Endothelial cell (in vitro differentiated cells): ENCODE results near the gene SCN3A. TPM values are rescaled to one million over a fixed set of nuclear protein-coding genes. Genes with fewer than 3 reads are reported as not detected.

Experiments
- DNase-seq: peaks from one replicate; pipeline ENCODE4 v3.0.0; 2021; ENCODE audit warnings: low spot score
- H3K27ac Mint-ChIP-seq: one replicate; pipeline ENCODE4 v1.8.0; 2021; ENCODE audit warnings: mixed read lengths, inconsistent platforms; ENCODE audit not compliant: unreplicated experiment
- H3K27me3 Mint-ChIP-seq: one replicate; pipeline ENCODE4 v1.8.0; 2021; ENCODE audit warnings: mild to moderate bottlenecking, moderate library complexity, mixed read lengths, inconsistent platforms; ENCODE audit not compliant: unreplicated experiment
- H3K36me3 Mint-ChIP-seq: one replicate; pipeline ENCODE4 v1.8.0; 2021; ENCODE audit warnings: mild to moderate bottlenecking, low read depth, mixed read lengths, inconsistent platforms; ENCODE audit not compliant: unreplicated experiment
- H3K4me1 Mint-ChIP-seq: one replicate; pipeline ENCODE4 v1.8.0; 2021; ENCODE audit warnings: mild to moderate bottlenecking, mixed read lengths, inconsistent platforms; ENCODE audit not compliant: unreplicated experiment
- H3K4me3 Mint-ChIP-seq: one replicate; pipeline ENCODE4 v1.8.0; 2021; ENCODE audit warnings: mild to moderate bottlenecking, mixed read lengths, inconsistent platforms; ENCODE audit not compliant: unreplicated experiment
- H3K9me3 Mint-ChIP-seq: one replicate; pipeline ENCODE4 v1.8.0; 2021; ENCODE audit warnings: mixed read lengths, inconsistent platforms; ENCODE audit not compliant: unreplicated experiment
- CTCF ChIP-seq: fragments of 200-600 bp; sonication (generic); IDR thresholded peaks from one replicate; pipeline ENCODE4 v1.5.0; 2021; ENCODE audit warnings: antibody characterized with exemption; ENCODE audit not compliant: unreplicated experiment
- total RNA-seq: library from RNA; stranded (reverse); fragmentation: NEBNext Ultra II Directional; extraction: Animal tissue kit (Norgen Biotek cat#: 25700); gene quantifications from one replicate; pipeline ENCODE4 v1.2.1, GENCODE V29; 2021; ENCODE audit not compliant: unreplicated experiment

SCN3A gene
- total RNA-seq, 1 donor from 2014 or later = 0.38 TPM

- no peak overlapping the region for H3K4me3 Mint-ChIP-seq
- H3K36me3 Mint-ChIP-seq = no peaks in the 10 kb centered on the region
- H3K27ac Mint-ChIP-seq = no peak overlapping the region
- no peaks in the 10 kb centered on the region for H3K27me3 Mint-ChIP-seq
- no peak for TF ChIP-seq CTCF
- DNase-seq = no peak
- no peaks in the 10 kb centered on the region for H3K4me1 Mint-ChIP-seq
- no peaks in the 10 kb centered on the region for H3K9me3 Mint-ChIP-seq
Observed at GRCh38 chr2:165196411-165196810, 7.4 kb downstream of the SCN3A start.

- DNase-seq = no peak
- H3K4me1 Mint-ChIP-seq = no peaks in the 10 kb centered on the region
- no peaks in the 10 kb centered on the region for H3K27me3 Mint-ChIP-seq
- no peak for TF ChIP-seq CTCF
- H3K27ac Mint-ChIP-seq = no peak overlapping the region
- no peak overlapping the region for H3K4me3 Mint-ChIP-seq
- no peaks in the 10 kb centered on the region for H3K9me3 Mint-ChIP-seq
- H3K36me3 Mint-ChIP-seq = no peaks in the 10 kb centered on the region
Observed at GRCh38 chr2:165193178-165193777, 10.6 kb downstream of the SCN3A start.

- Mint-ChIP-seq H3K27ac (no peak overlapping the region), H3K4me3 (no peak overlapping the region), H3K9me3 (no peaks in the 10 kb centered on the region), H3K27me3 (no peaks in the 10 kb centered on the region), H3K4me1 (no peaks in the 10 kb centered on the region), H3K36me3 (no peaks in the 10 kb centered on the region)
- no peak for DNase-seq
- no peak for TF ChIP-seq CTCF
Observed at GRCh38 chr2:165192729-165193128, 11.1 kb downstream of the SCN3A start.

GRCh38 chr2:165191096-165191728 is 12.6 kb downstream of the SCN3A start:
- H3K4me3 Mint-ChIP-seq = no peak overlapping the region
- H3K9me3 Mint-ChIP-seq = no peaks in the 10 kb centered on the region
- no peak overlapping the region for H3K27ac Mint-ChIP-seq
- H3K27me3 Mint-ChIP-seq = no peaks in the 10 kb centered on the region
- no peaks in the 10 kb centered on the region for H3K36me3 Mint-ChIP-seq
- no peak for DNase-seq
- TF ChIP-seq CTCF = no peak
- H3K4me1 Mint-ChIP-seq = no peaks in the 10 kb centered on the region

GRCh38 chr2:165185633-165186032 is 18.2 kb downstream of the SCN3A start:
- Mint-ChIP-seq H3K27ac (no peak overlapping the region), H3K27me3 (no peaks in the 10 kb centered on the region), H3K4me3 (no peak overlapping the region), H3K36me3 (no peaks in the 10 kb centered on the region), H3K9me3 (no peaks in the 10 kb centered on the region), H3K4me1 (no peaks in the 10 kb centered on the region)
- no peak for TF ChIP-seq CTCF
- no peak for DNase-seq
